GM19193 (cell line): ENCODE data around the gene LDAH.

ENCODE experiments used
- POLR2A ChIP-seq: IDR thresholded peaks from 4 replicates; pipeline ENCODE4 v1.6.1; 2011; ENCODE audit not compliant: insufficient read depth, insufficient read length; ENCODE audit errors: extremely low read depth

LDAH gene

DNA sequence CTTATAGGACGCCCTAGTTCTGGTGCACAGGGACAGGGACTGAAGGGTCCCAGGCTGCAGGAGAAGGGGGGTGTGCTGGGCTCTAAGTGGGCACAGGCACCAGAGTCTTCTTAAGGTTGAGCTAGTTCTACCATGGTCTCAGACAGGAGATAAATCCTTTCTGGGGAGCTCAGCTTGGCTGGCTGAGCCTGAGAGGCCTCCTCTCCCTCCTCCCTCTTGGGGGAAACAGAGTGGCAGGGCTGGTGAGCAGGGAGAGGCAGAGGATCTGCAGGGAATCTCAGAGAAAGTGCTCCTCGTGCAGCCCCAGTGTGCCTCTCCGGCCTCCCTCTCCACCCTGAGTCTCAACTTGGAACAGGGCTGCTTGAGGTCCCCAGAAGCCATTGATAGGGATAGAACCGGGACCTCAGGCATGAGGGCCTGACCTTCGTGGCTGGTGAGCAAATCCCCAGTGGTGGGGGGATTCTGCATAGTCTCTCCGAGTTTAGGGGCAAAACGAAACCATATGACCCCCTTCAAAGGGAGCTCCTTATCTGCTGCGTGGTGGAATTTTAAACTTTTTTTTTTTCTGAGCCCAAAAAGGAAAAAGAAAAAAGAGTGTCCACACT is 153.9 kb downstream of the LDAH start:
- TF ChIP-seq POLR2A: no peak

DNA sequence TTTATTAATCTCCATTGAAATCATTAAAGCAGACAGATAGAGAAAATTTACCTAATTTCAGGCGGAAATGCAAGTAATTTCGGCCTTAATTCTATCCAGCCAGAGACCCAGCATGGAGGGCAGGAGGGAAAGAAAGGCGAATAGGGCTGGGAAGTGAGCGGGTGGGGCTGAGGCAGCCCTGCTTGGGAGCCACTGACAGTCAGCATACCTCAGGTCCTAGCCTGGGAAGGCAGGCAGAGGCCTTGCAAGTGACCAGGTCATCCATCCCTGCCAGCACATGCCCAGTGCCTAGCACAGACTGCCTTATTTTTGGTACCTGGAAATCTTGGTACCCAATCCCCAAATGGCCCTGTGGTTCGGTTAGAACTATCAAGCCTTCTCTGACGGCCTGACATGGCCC is 154.4 kb downstream of the LDAH start:
- no peak for TF ChIP-seq POLR2A

DNA sequence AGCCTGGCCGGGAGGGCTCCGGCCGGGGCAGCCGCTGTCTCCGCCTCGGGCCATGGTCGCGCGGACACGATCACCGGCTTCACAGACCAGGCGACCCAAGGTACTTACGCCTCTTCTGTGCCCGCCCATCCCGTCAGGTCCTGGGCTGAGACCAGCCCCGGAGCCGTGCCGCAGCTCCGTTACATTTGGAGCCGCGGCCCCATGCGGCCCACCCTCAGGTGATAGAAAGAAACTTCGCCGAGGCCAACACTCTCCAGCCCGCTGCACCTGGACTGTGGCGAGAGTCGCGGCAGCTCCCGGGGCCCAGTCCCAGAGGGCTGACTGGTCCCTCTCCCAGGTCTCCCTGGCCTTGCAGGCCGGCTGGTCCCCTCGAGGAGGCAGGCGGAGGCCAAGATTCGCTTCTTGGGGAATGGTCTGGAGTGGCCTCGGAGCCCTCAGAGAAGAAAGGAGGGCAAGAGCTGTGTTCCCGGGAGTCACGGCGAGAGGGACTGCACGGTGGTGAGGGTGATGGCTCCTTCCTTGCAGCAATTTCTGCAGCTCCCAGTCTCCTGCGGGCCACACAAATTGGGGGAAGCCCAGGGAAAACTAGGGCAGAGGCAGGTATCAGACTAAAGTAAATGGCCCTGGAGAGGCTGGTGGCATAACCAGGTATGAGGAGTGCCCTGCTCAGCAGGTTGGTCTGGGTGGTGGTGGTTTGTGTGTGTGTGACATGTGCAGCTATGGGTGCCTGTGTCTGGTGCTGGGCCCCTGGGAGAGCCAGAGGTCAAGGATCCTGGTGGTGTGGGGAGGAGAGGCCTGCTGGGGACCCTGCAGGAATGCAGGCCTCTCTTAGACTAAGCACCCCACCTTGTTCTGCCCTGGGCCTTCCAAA is 155.1 kb downstream of the LDAH start:
- no peak for TF ChIP-seq POLR2A

DNA sequence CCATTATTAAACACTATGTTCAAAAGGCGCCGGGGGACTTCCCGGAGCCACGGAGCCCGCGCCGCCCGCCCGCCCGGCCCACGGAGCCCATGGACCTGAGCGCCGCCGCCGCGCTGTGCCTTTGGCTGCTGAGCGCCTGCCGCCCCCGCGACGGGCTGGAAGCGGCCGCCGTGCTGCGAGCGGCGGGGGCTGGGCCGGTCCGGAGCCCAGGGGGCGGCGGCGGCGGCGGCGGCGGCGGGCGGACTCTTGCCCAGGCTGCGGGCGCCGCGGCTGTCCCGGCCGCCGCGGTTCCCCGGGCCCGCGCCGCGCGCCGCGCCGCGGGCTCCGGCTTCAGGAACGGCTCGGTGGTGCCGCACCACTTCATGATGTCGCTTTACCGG is 155.8 kb downstream of the LDAH start:
- TF ChIP-seq POLR2A: no peak

DNA sequence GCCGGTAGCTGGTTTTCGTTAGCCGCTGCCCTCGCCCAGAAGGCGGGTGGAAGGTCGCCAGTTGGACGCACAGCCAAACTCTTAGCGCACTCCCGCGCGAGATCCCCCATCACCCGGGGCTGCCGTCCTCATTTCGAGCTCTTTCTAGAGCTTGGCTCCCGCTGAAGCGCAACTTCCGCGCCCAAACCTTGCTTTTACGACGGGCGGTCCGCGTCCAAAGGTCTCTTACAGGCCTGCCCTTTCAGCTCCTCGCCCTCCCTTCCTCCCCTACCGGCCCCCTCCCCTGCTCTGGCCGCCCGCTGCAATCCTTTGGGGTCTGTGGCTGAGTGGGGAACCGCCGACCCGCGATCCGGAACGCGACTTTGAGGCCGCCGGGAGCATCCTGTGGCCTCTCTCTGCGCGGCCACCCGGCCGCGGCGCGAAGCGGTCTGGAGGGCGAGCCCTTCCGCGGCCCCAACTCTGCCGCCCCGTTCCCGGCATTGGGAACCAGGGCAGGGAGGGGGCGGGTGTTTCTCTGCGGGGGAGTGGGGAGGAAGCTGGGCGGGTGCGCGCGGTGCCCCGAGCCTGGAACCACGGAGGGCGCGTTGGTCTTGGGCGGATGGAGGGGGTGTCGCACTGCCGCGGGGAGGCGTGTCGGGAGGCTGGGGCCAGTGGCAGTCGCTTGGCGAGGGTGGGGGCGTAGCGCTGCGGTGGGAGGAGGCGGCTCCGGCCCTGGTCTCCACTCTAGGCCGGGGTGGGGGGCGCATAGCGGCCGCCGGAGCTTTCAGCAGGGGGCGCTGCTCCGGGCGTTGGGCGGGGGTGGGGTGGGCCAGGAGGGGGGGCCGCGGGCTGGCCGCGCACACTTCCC is 156.4 kb downstream of the LDAH start, which contains the start of gene GDF7:
Gene GDF7, plus strand, starts transcription at position 841 of the 847 bp plus-strand sequence. CDS start 96 bp downstream, outside the sequence.
- no peak for TF ChIP-seq POLR2A

DNA sequence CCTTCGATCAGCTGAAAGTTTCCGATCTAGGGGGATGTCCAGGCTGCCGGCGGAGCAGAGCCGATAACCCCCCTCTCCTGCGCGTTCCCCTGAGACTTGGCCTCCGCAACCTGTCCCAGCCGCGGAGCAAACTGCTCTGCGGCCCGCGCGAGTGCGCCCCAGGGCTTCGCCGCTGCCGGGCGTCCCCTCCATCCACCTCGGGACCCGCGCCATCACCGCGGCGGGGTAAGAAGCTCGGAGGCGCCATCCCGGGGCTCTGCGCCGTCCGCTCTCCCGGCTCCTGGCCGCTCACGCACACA is 156.9 kb downstream of the LDAH start:
- no peak for TF ChIP-seq POLR2A

DNA sequence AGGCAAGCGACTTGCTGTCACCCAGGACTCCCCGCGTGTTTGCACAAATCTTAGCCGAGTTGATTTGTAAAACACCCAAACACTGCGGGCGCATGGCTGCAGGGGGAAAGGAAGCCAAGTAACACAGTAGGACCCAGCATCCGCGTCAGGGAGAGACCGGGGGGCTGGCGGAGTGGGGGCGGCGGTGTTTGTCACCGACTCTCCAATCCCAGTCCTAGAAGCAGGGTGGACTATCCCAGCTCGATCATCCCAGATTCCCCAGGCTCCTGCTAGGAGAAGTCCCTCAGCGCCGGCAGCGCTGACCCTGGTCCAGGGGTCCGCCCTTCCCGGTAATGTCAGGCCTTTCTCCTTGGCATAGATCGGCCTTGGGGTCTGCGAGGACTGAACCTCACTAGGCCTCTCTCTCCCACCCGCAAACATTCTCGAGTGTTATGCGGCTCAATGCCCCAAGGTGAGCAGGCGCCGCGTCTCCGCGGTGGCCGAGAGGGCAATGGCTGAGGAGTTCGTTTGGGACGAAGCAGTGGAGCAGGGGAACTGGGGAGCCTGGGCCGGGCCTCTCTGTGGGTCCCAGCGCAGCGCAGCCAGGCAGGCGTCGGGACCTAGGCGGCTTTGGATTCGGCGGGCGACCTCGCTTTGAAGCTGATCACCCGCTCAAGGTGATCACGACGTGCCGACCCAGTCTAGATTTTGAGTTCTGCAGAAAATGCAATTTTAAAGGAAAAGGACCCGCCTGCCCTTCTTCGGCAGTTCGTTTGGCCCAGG is 157.5 kb downstream of the LDAH start:
- TF ChIP-seq POLR2A: no peak

DNA sequence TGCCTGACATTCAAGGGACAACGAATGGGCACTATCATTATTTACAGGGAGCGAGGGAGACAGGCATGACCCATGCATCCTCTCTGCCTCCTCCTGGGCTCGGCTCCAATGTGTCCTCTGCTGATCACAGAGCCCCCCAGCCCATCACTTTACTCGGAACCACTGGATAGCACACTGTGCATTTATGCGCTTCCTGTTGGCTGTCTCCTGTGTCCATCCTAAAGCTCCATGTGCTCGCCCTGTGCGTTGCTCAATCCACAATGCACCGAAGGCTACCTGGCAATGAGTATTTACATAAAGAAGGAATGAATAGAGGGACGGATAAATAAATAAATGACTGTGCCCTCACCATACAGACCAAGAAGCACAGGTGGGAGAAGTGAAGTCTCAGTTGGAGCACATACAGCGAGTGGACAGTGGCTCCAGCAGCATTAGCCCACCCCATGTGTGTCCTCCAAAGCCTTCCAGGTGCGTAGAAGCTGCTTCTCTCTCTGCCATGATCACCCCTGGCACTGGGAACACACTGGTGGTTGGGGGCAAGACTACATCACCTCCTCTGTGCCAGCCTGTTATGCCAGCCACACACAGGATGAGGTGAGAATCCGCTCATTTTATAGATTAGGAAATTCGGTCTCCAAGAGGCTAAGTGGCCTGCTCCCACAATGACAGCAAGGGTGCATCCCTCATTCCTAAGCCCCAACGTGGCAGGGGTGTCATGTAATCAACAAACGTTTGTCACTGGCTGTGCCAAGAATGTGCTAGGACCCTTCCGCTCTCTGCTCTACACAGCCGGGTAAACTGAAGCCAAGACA is 158.3 kb downstream of the LDAH start:
- TF ChIP-seq POLR2A: no peak

DNA sequence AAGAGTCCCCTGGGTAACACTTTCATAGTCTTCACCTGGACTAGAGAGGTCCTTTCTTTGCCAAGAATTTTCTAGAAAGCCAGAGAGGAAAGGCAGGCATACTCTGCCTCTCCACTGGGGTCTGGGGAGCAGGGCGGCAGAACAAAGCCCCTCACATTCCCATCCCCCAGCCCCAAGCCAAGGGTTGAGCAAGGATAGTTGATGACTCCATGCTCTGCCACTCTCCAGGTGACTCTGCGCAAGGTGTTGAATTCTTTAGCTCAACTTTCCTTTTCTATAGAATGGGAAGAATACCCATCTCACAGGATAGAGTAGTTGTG is 158.9 kb downstream of the LDAH start:
- no peak for TF ChIP-seq POLR2A

DNA sequence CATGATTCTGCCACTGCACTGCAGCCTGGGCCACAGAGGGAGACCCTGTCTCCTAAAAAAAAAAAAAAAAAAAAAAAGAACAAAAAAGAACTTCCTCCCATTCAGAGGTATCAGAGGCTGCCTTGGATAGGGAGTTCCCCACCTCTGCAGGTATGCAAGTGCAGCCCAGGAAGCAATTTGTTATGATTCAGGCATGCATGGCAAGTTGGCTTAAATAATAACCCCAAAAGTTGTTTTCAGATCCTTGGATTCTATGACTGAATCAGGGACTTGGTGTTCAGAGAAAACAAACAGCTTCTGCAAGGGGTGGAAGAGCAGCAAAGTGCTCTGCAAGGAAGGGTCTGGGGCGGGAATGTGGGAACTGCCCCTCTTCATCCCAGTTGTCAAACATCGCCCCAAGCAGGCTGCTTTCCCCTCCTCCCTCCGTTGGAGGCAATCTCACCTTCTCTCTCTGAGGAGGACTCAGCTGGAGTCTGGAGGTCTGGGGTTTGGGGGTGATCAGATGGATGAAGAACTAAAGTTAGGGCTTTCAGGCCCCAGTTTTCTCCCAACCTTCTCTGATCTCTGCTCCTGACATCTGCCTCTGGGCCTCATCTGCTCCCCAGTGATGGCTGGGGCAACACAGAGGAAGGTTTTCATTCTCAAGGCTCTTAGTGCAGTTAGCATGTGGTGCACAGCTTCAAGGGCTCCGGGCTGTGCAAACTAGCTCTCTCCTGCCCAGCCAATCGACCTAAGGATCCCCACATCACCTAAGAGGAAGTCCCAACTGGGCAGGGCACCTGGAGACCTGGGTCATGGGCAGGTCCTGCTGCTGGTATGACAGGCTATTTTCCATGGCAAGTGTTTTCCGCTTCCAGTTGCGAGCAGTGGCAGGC is 159.5 kb downstream of the LDAH start:
- TF ChIP-seq POLR2A: no peak

DNA sequence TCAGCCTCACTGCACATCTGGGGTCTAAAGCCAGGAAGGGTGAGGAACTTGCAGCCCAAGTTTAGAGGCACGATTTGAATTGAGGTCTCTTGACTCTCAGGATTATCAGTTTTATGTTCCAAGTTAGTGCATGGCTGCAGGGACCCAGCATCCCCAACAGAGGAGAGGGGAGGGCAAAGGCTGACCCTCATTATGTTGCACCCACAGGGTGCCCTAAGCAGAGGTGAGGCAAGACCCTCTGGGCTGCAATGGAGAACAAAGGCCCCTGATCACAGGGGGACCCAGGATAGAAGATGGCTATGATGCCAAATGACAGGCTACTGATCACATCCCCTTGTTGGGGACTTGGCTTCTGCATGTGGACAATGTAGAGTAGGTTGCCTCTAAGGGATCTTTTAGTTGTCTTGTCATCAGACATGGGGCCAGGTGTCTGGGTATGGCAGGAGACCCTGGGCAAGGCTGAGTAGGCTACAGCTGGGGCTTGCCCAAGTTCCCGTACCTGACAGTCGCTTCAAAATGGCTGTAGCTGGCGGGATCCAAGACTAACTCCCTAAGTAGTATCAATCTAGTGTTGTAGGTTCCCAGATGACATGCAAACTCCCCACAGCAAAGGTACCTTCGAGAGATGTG is 160.5 kb downstream of the LDAH start:
- no peak for TF ChIP-seq POLR2A

DNA sequence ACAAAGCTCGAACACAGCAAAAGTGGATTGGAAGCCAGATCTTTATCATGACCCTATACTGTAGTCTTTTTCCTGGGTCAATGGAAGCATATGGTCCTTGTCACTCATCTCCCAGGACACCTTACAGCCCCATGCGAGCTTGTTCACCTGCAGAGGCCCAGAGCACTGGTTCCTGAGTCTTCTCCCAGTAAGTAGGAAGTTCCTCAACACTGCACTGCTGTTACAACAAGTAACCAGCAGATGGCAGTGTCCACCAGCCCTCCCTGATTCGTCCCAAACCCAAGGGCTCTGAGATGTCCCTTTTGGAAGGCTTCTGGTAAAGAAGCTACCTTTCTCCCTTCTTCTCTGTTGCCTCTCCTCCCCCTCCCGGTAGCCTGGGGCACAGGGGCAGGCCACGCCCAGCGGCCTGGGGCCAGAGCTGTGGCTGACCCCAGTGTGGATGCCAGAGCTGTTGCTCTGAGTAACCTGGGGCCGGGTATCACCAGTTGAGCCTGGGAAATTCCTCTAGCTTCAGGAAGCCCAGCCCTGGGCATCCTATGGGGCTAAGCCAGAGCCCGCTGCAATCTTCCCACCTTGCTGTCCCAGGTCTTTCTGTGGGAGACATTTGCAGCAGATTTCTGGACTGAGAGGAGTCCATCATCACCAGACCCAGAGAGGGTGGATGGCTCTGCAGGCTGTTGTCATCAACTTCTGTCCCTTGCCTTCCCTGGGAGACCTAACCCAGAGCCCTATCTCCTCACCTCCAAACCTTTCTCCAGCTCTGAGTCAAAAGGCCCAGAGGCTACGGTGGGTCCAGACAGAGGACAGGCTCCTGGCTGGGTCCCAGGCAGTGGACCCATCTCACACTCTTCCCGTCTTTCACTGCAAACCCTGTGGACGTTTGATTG is 161.2 kb downstream of the LDAH start:
- no peak for TF ChIP-seq POLR2A
